Stimulated activated CD4-positive, alpha-beta T cell treated with anti-CD3 and anti-CD28 coated beads, Interleukin-2, amount 100 ng/mL, for 4 hours (primary cell): ENCODE measurements around the gene RAB11FIP4.

ENCODE experiments used
- DNase-seq: peaks from one replicate; pipeline ENCODE4 v3.0.0-alpha.2; 2020; ENCODE audit warnings: low read depth

The RAB11FIP4 gene

DNA sequence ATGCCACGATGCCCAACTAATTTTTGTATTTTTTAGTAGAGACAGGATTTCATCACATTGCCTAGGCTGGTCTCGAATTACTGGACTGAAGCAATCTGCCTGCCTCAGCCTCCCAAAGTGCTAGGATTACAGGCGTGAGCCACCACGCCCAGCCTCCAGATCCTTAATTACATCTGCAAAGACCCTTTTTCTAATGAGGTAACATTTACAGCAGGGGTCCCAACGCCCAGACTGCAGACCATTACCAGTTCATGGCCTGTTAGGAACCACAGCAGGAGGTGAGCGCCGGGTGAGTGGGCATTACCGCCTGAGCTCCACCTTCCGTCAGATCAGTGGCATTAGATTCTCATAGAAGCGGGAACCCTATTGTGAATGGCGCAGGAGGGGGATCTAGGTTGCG is 4.0 kb upstream of the RAB11FIP4 start:
- DNase-seq, result no peak

DNA sequence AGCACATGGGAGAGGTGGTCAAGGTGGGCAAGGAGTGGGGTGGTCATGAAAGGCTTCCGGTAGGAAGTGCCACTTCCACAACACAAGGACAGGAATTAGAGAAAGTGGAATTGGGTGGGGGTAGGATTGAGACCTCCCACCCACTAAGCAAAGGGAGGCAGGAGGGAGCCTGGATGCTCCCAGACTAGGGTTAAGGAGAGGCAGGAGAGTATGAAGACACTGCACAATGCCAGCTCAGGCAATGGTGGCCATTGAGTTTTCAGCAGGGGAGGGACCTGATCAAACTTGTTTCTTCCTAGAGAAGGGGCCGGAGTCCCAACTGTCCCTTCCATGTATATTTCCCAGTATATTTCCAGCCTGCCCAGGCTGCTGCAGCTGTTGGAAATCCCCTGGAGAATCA is 3.1 kb upstream of the RAB11FIP4 start:
- DNase-seq, result no peak

GRCh38 chr17:31388770-31389656 is 2.5 kb upstream of the RAB11FIP4 start:
- no peak for DNase-seq

GRCh38 chr17:31389657-31390381 is 1.7 kb upstream of the RAB11FIP4 start:
- DNase-seq, result no peak

GRCh38 chr17:31390426-31390747 is 1.1 kb upstream of the RAB11FIP4 start:
- no peak for DNase-seq

DNA sequence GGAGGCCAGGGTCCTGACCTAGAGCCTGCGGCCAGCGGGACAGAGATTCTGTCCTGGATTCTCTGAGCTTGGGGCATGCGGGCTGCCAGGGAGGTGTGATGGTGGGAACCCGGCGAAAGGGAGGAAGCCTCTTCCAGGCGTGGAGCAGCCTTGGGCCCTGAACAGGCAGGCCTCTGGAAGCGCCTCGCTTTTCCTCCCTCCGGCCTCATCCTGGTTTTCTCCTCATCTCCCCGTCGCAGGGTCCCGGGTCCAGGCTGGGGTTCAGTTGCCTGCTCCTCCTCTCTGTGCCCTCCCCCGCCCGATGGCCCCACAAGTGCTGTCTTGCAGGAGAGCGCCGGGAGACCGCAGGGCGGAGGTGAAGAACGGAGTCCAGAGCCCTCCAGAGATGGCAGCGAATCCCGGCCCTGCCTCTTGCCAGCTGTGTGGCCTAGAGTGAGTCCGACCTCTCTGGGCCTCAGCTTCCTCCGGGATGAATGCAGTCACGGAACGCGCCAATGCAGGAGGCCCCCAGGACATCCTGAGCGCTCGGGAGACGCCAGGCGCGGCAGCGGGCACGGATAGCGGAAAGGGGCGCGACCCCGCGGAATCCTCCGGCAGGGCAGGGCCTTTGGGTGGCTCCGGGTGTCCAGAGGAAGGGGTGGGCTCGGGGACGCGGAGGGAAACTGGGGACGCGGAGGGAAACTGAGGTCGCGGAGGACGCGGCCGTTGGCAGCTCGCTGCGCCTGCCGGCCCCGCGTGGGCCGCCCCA is 553 bp upstream of the RAB11FIP4 start:
- DNase-seq, result no peak

- no peak for DNase-seq
Observed at GRCh38 chr17:31392002-31392855, 754 bp downstream of the RAB11FIP4 start.

DNA sequence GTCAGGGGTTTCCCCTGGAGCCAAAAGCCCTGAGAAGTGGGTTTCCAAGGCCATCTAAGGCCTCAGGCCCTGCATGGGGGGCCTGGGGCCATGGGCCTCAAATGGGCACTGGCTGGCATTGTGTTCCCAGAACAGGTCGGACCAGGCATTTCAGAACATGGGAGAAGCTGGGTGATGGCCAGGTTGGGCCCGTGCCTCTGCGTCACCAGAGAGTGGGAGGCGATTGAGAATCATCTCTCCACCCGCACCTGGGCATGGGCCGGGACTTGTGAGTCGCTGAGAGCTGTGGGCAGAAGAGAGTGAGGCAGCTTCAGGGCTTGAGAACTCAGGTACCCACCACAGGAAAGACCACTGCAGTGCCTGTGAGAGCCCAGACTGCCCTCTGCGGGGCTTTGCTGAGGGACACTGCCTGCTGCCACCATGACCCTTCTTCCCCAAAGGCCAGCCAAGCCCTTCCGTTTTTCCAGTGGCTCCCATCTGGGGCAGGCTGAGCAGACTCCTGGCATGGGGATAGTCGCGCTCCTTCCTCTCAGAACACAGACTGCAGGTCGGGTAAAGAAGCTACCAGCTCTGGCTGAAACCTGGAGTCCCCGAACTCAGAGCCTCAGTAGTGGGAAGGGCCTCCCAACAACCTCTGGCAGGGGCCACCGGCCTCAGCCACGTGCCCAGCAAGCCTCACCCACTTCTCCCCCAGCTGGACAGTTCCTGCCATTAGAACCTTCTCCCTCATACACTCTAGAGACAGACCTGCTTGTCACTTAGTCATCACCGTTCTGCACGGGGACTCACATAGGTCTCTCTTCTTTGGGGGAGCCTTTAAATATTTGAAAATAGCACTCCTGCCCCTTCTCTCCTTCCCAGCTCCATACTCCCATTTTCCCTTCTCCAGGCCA is 1.6 kb downstream of the RAB11FIP4 start:
- DNase-seq, result no peak

- no peak for DNase-seq
Observed at GRCh38 chr17:31393749-31394146, 2.3 kb downstream of the RAB11FIP4 start.

GRCh38 chr17:31394544-31394943 is 3.1 kb downstream of the RAB11FIP4 start:
- DNase-seq, result no peak

GRCh38 chr17:31397256-31397939 is 5.9 kb downstream of the RAB11FIP4 start:
- no peak for DNase-seq

DNA sequence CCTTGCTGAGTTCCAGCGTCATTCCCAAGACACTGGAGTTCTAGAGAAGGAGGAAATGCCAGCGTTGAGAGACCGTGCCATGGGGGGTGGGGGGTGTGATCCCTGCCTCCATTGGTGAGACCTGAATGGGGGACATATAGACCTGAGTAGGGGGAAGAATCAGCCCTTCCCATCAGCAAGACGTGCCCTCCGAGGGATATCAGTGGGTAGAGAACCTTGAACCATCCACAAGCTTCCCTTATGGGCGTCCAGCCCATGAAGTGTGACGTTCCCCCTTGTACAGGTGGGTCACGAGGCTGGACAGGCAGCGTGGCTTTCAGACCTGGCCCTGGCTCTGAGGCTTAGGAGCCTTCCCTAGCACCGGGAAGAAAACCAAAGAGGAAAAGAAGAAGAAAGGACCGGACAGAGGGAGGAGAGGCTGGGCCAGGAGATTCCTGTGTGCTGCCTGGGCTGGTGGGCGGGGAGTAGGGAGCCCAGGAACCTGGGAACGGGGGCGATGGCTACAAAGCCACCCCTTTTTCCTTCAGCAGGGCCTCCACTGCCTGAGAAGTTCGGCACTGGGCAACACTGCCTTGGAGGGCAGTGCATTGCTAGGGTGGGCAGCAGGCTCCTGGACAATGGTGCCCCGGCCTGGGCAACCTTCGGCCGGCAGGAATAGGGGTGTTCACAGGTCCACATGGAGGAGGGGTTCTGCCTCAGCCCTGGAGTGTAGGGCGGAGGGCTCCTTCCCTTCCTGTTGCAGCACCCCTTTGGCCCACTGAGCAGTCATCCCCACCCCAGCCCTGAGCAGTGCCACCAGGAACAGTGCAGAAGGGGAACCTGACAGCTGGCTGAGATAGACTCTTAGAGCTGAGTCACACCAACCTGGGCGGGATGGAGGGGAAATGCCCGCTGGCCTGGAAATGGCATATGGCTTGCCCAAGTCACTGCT is 7.2 kb downstream of the RAB11FIP4 start:
- DNase-seq, result no peak

DNA sequence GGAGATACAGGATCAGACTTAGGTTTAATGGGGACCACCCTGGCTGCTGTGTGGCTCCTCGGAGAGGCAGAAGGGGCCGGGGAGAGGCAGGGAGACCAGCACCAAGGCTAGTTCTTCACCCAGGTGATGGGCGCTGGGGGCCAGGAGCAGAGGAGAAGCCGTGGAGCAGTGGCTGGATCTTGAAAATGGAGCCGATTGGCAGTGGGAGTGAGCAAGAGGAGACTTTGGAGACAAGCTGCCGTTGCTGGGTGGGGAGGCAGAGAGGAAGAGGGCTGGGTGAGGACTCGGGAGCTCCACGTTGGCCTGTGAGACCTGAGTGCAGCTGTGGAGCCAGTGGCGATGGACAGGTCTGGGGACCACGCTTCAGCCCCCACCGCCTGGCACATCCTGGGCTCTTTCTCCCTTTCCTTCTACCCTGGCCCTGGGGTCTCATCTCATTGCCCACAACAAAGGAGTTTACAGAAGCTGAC is 9.0 kb downstream of the RAB11FIP4 start:
- no peak for DNase-seq

- DNase-seq, result no peak
Observed at GRCh38 chr17:31401456-31402254, 10.2 kb downstream of the RAB11FIP4 start.

DNA sequence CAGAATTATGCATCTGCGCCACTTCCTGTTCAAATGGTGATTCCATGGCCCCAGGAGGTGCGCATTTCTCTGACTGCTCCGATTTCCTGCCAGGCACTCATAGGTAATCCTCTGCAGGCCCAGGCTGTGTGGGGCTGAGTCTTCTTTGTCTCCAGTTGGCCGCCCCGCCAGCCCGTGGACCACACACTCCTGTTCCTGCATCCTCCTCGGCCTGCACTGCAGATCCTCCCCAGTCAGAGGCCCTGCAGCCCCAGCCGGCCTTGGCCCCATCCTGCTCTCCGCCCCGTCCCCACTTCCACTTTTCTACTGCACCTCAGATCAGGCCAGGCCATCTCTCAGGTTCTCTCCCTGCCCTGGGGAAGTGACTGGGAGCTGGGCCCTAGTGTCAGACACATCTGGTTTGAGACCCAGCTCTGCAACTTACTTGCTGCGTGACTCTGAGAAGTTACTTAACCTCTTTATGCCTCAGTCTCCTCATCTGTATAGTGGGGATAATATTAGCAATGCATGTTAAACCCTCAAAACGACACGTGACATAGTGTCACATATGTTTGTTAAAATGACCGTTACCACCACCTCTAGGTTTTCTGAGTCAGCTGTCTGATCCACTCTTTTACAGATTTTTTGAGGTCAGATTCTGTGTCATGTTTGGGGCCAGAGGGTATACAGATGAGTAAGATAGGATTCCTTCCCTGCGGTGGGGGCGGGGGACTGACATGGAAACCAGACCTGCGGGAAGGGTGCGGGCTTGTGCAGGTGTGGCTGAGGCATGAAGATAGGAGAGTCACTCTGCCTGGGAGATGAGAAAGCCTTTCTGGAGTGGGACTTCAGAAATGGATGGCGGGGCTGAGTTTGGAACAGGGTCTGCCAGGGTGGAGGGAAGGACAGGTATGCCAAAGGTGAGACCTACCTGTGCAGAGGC is 12.8 kb downstream of the RAB11FIP4 start:
- no peak for DNase-seq

DNA sequence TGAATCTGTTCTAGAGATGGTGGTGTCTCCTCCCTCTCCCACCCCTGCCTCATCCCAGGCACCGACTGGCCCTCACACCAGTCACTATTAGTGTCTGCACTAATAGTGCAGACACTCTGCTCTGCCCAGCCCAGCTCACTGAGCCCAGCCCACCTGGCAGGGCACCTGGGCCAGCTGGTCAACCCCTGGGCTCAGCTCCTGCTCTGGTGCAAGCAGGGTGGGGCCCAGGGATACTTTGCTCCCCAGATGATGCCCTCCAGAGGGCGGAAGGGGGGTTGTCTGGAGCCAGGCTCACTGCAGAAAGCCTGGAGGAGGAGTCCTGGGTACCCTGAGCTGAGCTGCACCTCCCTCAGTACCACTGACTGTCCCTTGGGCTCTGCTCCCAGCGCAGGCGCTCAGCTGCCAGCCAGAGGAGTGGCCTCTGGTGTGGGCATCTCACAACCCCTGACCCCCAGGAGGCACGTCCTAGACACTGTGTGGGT is 14.5 kb downstream of the RAB11FIP4 start:
- DNase-seq, result no peak

DNA sequence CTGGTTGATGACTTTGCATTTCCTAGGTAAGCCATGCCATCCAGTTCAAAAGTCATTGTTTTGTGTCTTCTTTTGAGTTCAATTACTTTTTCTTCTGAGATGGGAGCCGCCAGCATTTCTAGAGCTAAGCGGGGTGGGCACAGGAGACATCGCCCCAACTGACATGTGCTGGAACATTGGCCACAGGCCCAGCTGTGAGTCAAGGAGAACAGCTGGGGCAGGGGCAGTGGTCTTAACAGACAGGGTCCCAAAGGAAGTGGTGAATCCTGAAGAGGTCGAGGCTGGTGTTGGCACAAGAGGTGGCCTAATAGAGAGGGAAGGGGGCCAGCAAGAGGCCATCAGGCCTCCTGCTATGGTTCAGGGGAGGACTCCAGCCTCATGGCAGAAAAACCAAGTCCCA is 17.1 kb downstream of the RAB11FIP4 start:
- no peak for DNase-seq
